C4-2B (cell line): ENCODE measurements around the gene KCNQ5.

Experiments used
- CTCF ChIP-seq: fragments of 450-650 bp; conservative IDR thresholded peaks from 2 replicates; pipeline ENCODE4 v1.5.1; 2017; ENCODE audit warnings: mild to moderate bottlenecking
- ZFX ChIP-seq: fragments of 450-650 bp; IDR thresholded peaks from 2 replicates; pipeline ENCODE4 v1.6.1; 2017

- TF ChIP-seq CTCF: no peak
- TF ChIP-seq ZFX: no peak
Measured at GRCh38 chr6:73051147-73051546, 429.3 kb downstream of the KCNQ5 start.
